Mesendoderm (in vitro differentiated cells): ENCODE data around the gene CTNNA2.

Source experiments
- DNase-seq: peaks from one replicate; pipeline ENCODE4 v3.0.0; 2013
- H2AK5ac ChIP-seq: 2 replicates; pipeline ENCODE4 v1.6.1; 2013; ENCODE audit warnings: low read length, inconsistent platforms
- H2BK120ac ChIP-seq: 2 replicates; pipeline ENCODE4 v1.6.1; 2013; ENCODE audit warnings: low read depth, mild to moderate bottlenecking, low read length, moderate library complexity, mixed read lengths
- H2BK15ac ChIP-seq: replicated peaks from 2 replicates; pipeline ENCODE4 v1.6.1; 2013; ENCODE audit warnings: low read depth, mild to moderate bottlenecking, moderate library complexity
- H2BK5ac ChIP-seq: 2 replicates; pipeline ENCODE4 v1.6.1; 2013; ENCODE audit warnings: low read length, inconsistent platforms
- H3K18ac ChIP-seq: 2 replicates; pipeline ENCODE4 v1.6.1; 2013; ENCODE audit warnings: mild to moderate bottlenecking, low read length, mixed read lengths
- H3K23ac ChIP-seq: one replicate; pipeline ENCODE4 v1.6.1; 2013; ENCODE audit warnings: low read length
- H3K27ac ChIP-seq: 2 replicates; pipeline ENCODE4 v1.5.1; 2013; ENCODE audit warnings: low read depth, mild to moderate bottlenecking, inconsistent platforms, low read length, moderate library complexity
- H3K27me3 ChIP-seq: 2 replicates; pipeline ENCODE4 v1.6.1; 2013; ENCODE audit warnings: low read length, control low read depth, mild to moderate bottlenecking, inconsistent platforms; ENCODE audit not compliant: insufficient read depth, poor library complexity
- H3K36me3 ChIP-seq: 2 replicates; pipeline ENCODE4 v1.6.1; 2013; ENCODE audit warnings: low read length, inconsistent platforms; ENCODE audit not compliant: control insufficient read depth, insufficient read depth
- H3K4ac ChIP-seq: one replicate; pipeline ENCODE4 v1.6.1; 2013; ENCODE audit warnings: low read depth, mild to moderate bottlenecking, low read length, moderate library complexity
- H3K4me1 ChIP-seq: 2 replicates; pipeline ENCODE4 v1.6.1; 2013; ENCODE audit warnings: low read depth, low read length, inconsistent platforms; ENCODE audit not compliant: control insufficient read depth
- H3K4me2 ChIP-seq: 2 replicates; pipeline ENCODE4 v1.6.1; 2013; ENCODE audit warnings: low read length
- H3K4me3 ChIP-seq: 2 replicates; pipeline ENCODE4 v1.5.1; 2013; ENCODE audit warnings: mild to moderate bottlenecking, low read length
- H3K56ac ChIP-seq: one replicate; pipeline ENCODE4 v1.6.1; 2013; ENCODE audit warnings: low read length
- H3K79me1 ChIP-seq: 2 replicates; pipeline ENCODE4 v1.6.1; 2013; ENCODE audit warnings: low read length, inconsistent platforms
- H3K79me2 ChIP-seq: 2 replicates; pipeline ENCODE4 v1.6.1; 2013; ENCODE audit warnings: mild to moderate bottlenecking, low read length; ENCODE audit not compliant: control insufficient read depth, insufficient read depth
- H3K9ac ChIP-seq: 2 replicates; pipeline ENCODE4 v1.6.1; 2013; ENCODE audit warnings: low read length, inconsistent platforms
- H4K5ac ChIP-seq: one replicate; pipeline ENCODE4 v1.6.1; 2013; ENCODE audit warnings: low read length
- H4K8ac ChIP-seq: one replicate; pipeline ENCODE4 v1.6.1; 2013; ENCODE audit warnings: low read depth, mild to moderate bottlenecking, control low read depth, low read length, moderate library complexity
- WGBS: extraction: QIAGEN DNeasy Blood & Tissue Kit; methylation state at CpG from one replicate; pipeline ENCODE4 v1.1.7; 2013; ENCODE audit warnings: low lambda C conversion rate, missing lambda C conversion rate; ENCODE audit not compliant: insufficient coverage; ENCODE audit errors: extremely low coverage; 5-methylcytosine and 5-hydroxymethylcytosine counted together

Gene CTNNA2

DNA sequence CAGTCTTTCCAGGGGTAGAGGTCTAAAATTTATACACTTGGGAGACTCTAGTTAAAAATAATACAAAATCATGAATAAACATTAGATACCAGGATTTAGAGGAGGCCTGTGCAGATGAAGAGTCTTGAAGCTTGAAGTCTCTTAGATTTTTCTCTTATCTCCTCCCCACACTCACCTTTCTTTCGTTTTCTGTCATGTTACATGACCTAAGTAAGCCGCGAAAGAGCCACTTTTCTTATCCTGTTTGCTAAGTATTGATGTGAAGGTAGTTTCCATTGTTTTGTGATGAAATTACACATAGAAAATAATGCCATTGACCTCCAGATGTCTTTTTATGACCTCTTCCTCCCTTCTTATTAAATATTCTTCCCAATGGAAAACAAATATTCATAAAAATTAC is 423.9 kb downstream of the CTNNA2 start:
- no CpG with 5 or more reads among the region's 3 CpGs for WGBS
- H2BK5ac ChIP-seq = no peak overlapping the region

DNA sequence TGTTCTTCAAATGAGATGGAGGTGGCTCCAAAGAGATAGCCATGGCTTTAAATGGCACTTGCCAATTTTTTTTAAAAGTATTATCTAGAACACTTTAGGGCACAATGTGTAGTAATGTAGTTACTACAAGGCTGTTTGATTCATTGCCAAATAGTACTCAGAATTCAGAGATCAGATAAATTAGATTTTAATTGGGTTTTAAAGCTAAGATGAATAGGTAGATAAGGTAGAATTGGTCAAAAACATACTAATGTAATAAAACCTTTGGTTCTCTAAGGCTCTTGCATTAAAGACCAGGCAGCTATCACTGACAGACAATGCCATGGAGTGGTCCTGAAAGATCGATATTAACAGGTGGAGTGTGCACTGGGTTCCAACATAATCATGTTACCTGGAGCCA is 425.8 kb downstream of the CTNNA2 start:
- Histone ChIP-seq H2AK5ac (no peak overlapping the region), H3K36me3 (no peaks in the 10 kb centered on the region), H3K23ac (no peak overlapping the region), H2BK15ac (no peak overlapping the region), H2BK120ac (no peak overlapping the region), H3K79me2 (no peaks in the 10 kb centered on the region), H3K56ac (no peak overlapping the region), H3K18ac (no peak overlapping the region), H3K27me3 (no peaks in the 10 kb centered on the region), H3K79me1 (no peaks in the 10 kb centered on the region), H3K27ac (no peak overlapping the region), H3K9ac (no peak overlapping the region), H4K8ac (no peak overlapping the region), H3K4ac (no peak overlapping the region), H3K4me3 (no peak overlapping the region), H2BK5ac (no peak overlapping the region), H3K4me2 (no peak overlapping the region), H4K5ac (no peak overlapping the region), H3K4me1 (no peaks in the 10 kb centered on the region)
- DNase-seq = no peak
- WGBS = no CpG with 5 or more reads among the region's 1 CpG

More for the DNA sequence above, 423.9 kb downstream of the CTNNA2 start:
- Histone ChIP-seq H3K27me3 (no peaks in the 10 kb centered on the region), H3K4ac (no peak overlapping the region), H3K18ac (no peak overlapping the region), H3K23ac (no peak overlapping the region), H2AK5ac (no peak overlapping the region), H3K79me1 (no peaks in the 10 kb centered on the region), H3K4me1 (no peaks in the 10 kb centered on the region), H3K79me2 (no peaks in the 10 kb centered on the region), H2BK120ac (no peak overlapping the region), H3K4me2 (no peak overlapping the region), H4K5ac (no peak overlapping the region), H3K36me3 (no peaks in the 10 kb centered on the region), H4K8ac (no peak overlapping the region), H2BK15ac (no peak overlapping the region), H3K56ac (no peak overlapping the region), H3K4me3 (no peak overlapping the region), H3K9ac (no peak overlapping the region), H3K27ac (no peak overlapping the region)
- DNase-seq = no peak

DNA sequence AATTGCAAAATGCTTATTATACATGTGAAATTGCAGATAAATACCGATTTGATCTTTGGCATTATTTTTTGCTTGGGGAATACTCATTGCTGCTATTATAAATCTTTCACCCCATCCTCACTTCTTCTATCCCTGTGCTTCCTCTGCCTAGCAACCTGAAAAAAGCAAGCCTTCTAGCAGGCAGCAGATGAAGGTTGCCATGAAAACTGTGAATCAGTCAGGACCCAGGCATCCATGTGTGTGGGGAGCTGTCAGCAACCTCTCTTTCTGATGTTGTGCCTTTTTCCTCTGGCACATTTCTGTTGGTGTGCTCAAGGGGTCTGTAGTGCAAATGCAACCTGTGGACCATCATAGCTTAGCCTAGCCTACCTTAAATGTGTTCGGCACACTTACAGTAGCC is 427.5 kb downstream of the CTNNA2 start:
- no peak overlapping the region for H4K5ac ChIP-seq
- no peak for DNase-seq
- 100% methylated on average over 1 of the region's 2 CpGs for WGBS

DNA sequence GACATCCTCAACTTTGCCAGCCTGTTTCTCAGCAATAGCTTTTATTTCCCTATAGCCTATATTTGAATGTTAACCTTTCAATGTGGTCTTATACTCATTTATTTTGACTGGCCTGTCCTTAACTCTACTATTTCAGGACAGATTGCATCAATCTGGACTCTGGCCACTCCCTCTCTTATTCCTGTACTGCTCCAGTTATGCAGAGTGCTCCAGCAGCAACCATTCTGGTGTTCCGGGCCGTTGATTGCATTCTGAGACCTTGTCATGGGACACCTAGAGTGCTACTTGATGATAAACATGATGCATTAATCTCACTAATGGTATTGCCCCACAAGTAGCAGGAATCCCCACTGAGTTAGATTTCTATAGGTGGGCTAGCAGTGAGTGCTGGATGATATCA is 428.3 kb downstream of the CTNNA2 start:
- WGBS = no CpG with 5 or more reads among the region's 2 CpGs
- Histone ChIP-seq H2BK15ac (no peak overlapping the region), H3K23ac (no peak overlapping the region)

More for the DNA sequence above, 427.5 kb downstream of the CTNNA2 start:
- no peak overlapping the region for H2BK15ac ChIP-seq
- no peaks in the 10 kb centered on the region for H3K27me3 ChIP-seq
- no peak overlapping the region for H4K8ac ChIP-seq
- no peak overlapping the region for H3K4me3 ChIP-seq
- no peak overlapping the region for H2BK120ac ChIP-seq
- no peak overlapping the region for H3K4me2 ChIP-seq
- H3K4ac ChIP-seq = no peak overlapping the region
- no peaks in the 10 kb centered on the region for H3K4me1 ChIP-seq
- no peak overlapping the region for H3K9ac ChIP-seq
- H3K18ac ChIP-seq = no peak overlapping the region
- H3K79me1 ChIP-seq = no peaks in the 10 kb centered on the region
- no peaks in the 10 kb centered on the region for H3K36me3 ChIP-seq
- H2AK5ac ChIP-seq = no peak overlapping the region
- no peak overlapping the region for H3K27ac ChIP-seq
- H3K56ac ChIP-seq = no peak overlapping the region
- H2BK5ac ChIP-seq = no peak overlapping the region
- H3K23ac ChIP-seq = no peak overlapping the region
- H3K79me2 ChIP-seq = no peaks in the 10 kb centered on the region

DNA sequence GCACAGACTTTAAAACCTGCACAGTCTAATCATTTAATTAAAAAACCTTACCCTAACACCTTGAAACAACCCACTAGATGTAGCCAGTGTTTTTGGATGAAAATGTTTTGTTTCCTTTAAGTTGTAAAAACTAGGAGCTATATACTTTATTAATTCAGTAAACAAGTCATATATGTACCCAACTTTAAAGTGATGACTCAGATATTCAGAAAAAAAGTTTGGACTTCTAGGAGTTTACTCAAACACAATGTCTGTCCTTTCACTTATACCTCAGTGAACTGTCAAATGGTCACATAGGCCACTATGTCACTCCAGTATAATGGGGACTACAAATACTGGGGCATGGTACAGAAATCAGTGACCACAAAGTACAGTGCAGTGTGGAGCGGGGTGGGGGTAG is 431.4 kb downstream of the CTNNA2 start:
- Histone ChIP-seq H3K27ac (no peak overlapping the region), H2BK120ac (no peak overlapping the region), H3K18ac (no peak overlapping the region), H3K23ac (no peak overlapping the region), H2AK5ac (no peak overlapping the region), H3K4me3 (no peak overlapping the region), H3K36me3 (no peaks in the 10 kb centered on the region), H3K4ac (no peak overlapping the region), H2BK5ac (no peak overlapping the region), H3K27me3 (no peaks in the 10 kb centered on the region), H3K4me1 (no peaks in the 10 kb centered on the region), H4K8ac (no peak overlapping the region), H3K9ac (no peak overlapping the region), H3K4me2 (no peak overlapping the region), H3K79me1 (no peaks in the 10 kb centered on the region), H4K5ac (no peak overlapping the region), H2BK15ac (no peak overlapping the region), H3K79me2 (no peaks in the 10 kb centered on the region), H3K56ac (no peak overlapping the region)
- no CpG with 5 or more reads among the region's 1 CpG for WGBS
- no peak for DNase-seq

More for the DNA sequence above, 428.3 kb downstream of the CTNNA2 start:
- no peaks in the 10 kb centered on the region for H3K4me1 ChIP-seq
- DNase-seq = no peak
- H2AK5ac ChIP-seq = no peak overlapping the region
- H3K4me2 ChIP-seq = no peak overlapping the region
- H3K4ac ChIP-seq = no peak overlapping the region
- H4K8ac ChIP-seq = no peak overlapping the region
- no peak overlapping the region for H3K56ac ChIP-seq
- no peak overlapping the region for H2BK5ac ChIP-seq
- H3K9ac ChIP-seq = no peak overlapping the region
- H4K5ac ChIP-seq = no peak overlapping the region
- no peak overlapping the region for H3K18ac ChIP-seq
- H3K27ac ChIP-seq = no peak overlapping the region
- no peaks in the 10 kb centered on the region for H3K27me3 ChIP-seq
- no peaks in the 10 kb centered on the region for H3K36me3 ChIP-seq
- H3K4me3 ChIP-seq = no peak overlapping the region
- no peaks in the 10 kb centered on the region for H3K79me1 ChIP-seq
- no peak overlapping the region for H2BK120ac ChIP-seq
- H3K79me2 ChIP-seq = no peaks in the 10 kb centered on the region

DNA sequence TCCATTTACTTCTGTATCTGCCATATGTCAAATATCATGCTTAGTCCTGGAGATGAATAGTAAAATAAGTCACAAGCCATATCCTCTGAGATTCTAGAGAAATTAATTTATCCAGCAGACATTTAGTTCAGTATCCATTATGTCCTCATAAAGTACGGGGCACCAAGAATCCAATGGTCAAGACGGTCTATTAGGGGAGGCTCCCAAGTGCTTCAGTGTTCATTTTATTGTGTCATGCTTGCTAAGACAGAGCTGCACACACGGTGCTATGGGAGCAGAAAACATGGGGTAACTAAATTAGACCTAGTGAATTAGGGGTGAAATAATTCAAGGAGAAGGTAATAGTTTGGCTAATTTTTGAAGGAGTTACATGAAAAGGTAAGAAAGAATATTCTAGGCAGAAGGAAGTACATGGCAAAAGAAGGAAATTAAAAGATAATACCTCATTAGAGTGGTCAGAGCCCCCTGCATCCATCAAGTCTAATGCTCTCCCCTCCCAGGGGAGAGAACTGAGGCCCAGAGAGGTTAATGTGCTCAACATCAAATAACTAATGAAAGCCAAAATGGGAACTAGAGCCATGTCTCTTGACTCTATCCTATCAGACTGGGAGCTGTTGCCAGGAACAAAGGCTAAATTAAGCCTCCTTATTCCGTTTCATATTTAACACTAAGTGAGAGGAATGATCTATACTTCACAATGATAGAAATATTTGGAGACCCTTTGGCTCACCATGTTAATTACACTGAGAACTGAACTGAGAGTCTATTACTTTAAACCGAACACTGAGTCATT is 433.0 kb downstream of the CTNNA2 start:
- H4K5ac ChIP-seq = no peak overlapping the region
- H2BK15ac ChIP-seq = no peak overlapping the region
- no peaks in the 10 kb centered on the region for H3K36me3 ChIP-seq
- H3K9ac ChIP-seq = no peak overlapping the region
- no peak overlapping the region for H3K4me2 ChIP-seq
- no peak overlapping the region for H3K23ac ChIP-seq
- H2BK120ac ChIP-seq = no peak overlapping the region
- H3K56ac ChIP-seq = no peak overlapping the region
- H4K8ac ChIP-seq = no peak overlapping the region
- H2BK5ac ChIP-seq = no peak overlapping the region
- no peak overlapping the region for H2AK5ac ChIP-seq
- H3K4me1 ChIP-seq = no peaks in the 10 kb centered on the region
- H3K4ac ChIP-seq = no peak overlapping the region
- DNase-seq = no peak
- no peak overlapping the region for H3K4me3 ChIP-seq
- H3K27ac ChIP-seq = no peak overlapping the region
- H3K79me2 ChIP-seq = no peaks in the 10 kb centered on the region
- no peak overlapping the region for H3K18ac ChIP-seq
- no peaks in the 10 kb centered on the region for H3K27me3 ChIP-seq
- WGBS = no CpG with 5 or more reads among the region's 5 CpGs
- no peaks in the 10 kb centered on the region for H3K79me1 ChIP-seq
